Islet of Langerhans (tissue), 1 donor: ENCODE measurements around the gene AGPAT1.
A peak's percentile ranks its signal among the peaks of the same experiment; 100 is the strongest.
"Not testable (repeated sequence)": the region's sequence is repeated elsewhere in the genome, so short reads cannot be mapped to it uniquely, and the experiment has no call there.

Experiments used
- FAIRE-seq: peaks from one replicate; lab custom pipeline; 2011; peaks lifted over from hg19 to GRCh38; lab: Jason Lieb, UNC

AGPAT1 gene

DNA sequence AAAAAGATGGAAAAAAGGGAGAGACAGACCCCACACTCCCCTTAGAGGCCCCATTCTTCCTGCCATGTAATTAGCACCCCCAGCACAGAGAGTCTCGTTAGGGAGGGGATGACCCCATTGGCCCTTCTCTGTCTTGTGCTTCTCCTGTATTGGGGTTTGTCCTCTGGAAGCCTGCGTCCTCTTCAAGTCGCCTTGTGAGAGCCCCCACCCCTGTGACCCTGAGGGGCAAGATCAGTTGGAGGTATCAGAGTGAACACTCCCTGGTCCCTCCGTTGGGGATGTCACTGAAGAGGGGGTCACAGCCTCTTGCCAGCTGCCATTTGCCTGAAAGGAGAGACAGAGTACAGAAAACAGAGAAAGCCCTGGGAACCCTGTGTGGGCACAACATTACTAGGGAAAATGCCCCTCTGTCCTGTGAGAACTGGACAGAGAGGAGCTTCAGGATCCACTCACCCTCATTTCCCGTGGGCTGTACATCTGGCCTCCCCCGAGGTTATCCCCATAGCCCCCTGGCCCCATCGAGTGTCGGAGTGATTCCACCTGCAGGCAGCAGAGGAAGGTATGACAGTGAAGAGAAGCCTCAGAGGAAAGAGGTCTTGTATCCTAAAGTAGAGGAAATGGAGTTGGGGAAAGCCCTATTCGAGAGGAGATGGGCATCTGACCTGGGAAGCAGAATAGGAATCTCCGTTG, 10.4 kb upstream of the AGPAT1 start:
- FAIRE-seq, result not testable (repeated sequence)

DNA sequence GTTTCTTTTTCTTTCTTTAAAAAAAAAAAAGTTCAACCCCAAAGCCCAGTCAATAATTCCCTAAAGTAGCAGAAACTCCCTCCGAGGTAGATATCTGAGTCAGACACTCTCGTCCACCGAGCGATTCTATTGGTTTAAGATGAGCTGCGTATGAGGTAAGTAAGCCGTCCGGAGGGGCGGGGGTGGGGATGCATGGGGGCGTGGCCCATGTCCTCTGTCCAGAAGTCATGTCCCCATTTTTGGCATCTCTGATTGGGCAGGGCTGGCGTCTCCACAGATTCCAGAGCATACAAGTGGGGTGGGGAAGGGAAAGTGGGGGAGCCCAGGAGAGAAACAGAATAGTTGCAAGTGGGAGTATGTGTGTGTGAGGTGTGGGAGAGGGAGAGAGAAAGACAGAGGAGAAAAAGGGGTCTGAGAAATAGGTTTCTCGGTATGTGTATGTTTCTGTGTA, 9.8 kb upstream of the AGPAT1 start:
- FAIRE-seq, result not testable (repeated sequence)

DNA sequence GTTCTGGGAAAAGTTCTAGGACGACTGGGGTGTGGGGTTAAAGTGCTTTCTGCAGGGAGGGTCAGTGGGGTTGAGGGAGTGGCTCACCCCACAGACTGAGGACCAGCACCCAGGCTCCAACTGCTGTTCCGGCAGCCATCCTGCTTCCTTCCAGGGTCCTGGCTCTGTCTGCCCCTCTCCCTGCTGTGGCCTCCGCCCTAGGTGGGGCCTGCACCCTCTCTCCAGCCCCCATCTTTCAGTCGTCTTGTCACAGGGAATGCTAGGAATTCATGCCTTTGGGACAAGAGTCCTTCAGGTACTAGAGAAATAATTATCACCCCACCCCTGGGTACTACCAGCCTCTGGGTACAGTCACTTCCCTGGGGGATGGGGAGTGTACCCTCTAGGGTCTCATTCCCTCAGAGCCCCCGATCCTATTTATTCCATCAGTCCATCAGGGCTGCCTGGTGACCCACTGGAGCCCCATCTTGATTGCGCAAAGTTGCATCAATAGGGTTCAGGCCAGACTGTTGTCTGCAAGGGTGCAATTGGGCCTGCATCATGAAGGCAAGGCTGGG, 8.3 kb upstream of the AGPAT1 start, which contains the start of gene AGER:
Gene AGER, minus strand, starts transcription at position 170 of the 557 bp plus-strand sequence. Its CDS starts 31 bp downstream, at position 139.
- no peak for FAIRE-seq

DNA sequence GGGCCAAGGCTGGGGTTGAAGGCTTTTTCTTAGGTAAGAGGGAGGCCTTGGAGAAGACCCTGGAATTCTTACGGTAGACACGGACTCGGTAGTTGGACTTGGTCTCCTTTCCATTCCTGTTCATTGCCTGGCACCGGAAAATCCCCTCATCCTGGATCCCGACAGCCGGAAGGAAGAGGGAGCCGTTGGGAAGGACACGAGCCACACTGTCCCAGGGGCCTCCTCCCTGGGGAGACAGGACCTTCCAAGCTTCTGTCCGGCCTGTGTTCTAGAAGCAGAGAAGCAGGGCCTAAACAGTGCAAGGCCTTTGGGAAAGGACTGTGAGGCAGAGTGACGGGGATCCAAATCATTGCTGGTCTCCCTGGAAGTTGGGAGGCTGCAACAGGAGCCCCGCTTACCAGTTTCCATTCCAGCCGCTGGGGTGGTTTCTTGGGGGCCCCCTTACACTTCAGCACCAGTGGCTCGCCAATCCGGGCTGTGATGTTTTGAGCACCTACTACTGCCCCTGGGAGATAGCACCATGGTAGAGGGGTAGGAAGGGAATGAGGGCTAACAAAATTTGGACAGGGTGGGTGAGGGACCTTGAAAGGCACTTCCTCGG, 7.7 kb upstream of the AGPAT1 start:
- FAIRE-seq, result no peak

DNA sequence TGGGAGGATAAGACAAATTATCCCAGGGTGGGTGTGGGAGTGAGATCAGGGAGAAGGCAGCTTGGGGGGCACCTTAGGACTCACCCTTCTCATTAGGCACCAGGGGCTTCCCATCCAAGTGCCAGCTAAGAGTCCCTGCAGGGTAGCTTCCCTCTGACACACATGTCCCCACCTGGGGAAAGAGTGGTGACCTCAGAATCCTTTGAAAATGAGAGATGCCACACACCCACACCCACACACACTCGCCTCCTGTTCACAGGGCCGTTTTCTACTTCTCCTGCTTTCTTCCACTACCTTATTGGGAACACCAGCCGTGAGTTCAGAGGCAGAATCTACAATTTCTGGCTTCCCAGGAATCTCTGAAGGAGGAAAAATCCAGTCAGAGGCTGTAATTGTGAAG, 7.1 kb upstream of the AGPAT1 start:
- no peak for FAIRE-seq

DNA sequence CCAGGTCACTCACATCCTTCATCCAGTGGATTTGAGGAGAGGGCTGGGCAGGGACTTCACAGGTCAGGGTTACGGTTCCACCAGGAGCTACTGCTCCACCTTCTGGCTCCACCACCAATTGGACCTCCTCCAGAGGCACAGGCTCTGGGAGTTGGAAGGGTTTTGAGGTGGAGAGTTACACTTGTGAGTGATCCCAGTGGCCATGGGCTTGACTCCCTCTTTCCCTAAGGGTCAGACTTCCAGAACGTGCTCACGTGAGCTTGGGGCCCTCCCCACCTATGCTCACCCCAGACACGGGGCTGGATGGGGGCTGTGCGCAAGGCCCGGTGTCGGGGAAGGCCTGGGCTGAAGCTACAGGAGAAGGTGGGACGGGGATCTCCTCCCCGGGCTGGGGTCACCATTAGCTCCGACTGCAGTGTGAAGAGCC, 6.7 kb upstream of the AGPAT1 start:
- no peak for FAIRE-seq

DNA sequence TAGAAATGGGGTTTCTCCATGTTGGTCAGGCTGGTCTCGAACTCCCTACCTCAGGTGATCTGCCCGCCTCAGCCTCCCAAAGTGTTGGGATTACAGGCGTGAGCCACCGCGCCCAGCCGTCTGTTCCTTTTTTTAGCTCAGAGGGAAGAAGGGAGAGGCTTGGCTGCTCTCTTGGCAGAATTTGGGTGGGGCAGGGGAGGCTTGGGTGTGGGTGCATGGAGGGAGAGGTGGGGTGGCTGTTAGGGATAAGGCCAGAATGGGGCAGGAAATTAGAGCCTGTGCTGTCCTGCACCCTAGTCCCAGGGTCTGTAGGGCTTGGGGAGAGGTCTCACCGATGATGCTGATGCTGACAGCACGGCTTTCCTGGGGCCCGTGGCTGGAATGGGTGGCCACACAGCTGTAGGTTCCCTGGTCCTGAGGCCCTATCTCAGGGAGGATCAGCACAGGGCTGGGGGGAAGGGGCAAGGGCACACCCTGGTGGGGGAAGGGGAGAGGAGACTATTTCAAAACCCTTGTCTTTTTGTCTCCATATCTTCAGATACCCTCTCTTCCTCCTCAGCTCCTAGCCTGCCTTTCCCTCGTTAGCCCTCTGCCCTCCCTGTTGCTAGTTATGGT, 6.1 kb upstream of the AGPAT1 start:
- no peak for FAIRE-seq

DNA sequence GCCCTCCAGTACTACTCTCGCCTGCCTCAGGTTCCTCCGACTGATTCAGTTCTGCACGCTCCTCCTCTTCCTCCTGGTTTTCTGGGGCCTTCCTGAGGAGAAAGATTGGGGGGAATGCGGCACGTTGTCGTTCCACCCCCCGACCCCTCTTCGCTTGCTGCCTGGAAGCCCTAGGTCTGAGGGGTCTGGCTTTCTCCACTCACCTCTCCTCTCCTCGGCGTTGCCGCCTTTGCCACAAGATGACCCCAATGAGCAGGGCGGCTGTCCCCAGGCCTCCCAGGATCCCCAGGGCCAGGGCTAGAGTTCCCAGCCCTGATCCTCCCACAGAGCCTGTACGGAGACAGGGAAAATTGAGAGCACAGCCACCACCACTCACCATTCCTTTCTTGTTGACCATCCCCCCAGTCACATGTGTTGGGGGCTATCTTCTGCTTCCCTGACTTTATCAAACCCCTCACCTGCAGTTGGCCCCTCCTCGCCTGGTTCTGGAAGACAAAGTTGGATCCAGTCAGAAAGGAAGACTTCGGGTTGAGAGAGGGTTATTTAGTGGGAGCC, 5.3 kb upstream of the AGPAT1 start:
- FAIRE-seq, result no peak

DNA sequence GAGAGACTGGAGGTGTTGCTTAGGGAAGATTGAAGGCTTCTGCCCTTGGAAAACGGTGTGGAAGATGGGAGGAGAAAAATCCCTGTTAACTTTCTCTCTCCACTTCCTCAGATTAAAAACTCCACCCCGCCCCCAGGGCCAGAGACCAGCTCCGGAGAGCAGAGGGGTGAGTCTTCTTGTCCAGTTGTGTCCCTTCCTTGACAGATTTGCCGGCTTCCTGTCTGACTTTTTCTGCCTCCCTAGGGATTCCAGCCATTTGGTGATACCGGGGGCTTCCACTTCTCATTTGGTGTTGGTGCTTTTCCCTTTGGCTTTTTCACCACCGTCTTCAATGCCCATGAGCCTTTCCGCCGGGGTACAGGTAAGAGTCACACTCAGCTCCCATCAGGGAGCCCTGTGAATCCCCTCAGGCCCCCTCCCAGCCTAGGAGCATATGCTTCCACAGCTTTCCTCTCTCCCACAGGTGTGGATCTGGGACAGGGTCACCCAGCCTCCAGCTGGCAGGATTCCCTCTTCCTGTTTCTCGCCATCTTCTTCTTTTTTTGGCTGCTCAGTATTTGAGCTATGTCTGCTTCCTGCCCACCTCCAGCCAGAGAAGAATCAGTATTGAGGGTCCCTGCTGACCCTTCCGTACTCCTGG, 4.0 kb upstream of the AGPAT1 start:
- FAIRE-seq, result no peak

DNA sequence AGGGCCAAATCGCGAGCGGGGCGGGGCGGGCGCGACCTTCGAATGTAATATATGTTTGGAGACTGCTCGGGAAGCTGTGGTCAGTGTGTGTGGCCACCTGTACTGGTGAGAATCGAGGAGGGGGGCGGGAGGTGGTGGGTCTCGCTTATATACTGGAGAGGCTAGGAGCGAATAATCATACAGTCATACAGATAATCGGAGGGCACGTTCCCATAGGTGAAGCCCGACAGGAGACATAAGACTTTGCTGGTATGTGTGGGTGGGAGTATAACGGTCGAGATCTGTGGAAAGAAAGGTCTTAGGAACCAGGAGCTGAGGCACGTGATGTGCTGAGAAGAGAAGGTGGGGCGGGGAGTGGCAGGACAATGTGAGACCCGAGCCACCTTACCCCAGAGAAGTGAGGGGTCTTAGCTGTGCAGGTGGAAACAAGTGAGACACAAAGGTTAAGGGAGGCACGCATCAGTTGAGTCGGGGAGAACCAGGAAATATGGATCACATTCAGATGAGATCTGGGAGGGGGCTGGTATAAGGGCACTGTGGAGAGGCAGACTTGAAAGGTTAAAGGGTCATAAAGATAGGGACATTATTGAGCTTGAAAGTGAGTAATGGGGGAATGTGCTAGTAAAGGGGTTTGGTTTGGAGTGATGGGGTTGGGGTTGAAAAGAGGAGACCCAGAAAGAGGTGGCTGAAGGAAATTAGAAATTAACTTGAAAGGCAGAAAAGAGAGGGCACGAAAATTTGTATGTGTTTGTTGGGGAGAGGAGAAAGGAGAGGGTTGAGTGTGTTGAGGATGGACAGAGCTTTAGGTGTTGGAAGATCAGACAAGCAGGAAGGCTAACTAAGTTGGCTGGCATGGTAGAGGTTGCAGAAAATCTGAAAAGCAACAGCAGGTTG, 2.9 kb upstream of the AGPAT1 start:
- no peak for FAIRE-seq

DNA sequence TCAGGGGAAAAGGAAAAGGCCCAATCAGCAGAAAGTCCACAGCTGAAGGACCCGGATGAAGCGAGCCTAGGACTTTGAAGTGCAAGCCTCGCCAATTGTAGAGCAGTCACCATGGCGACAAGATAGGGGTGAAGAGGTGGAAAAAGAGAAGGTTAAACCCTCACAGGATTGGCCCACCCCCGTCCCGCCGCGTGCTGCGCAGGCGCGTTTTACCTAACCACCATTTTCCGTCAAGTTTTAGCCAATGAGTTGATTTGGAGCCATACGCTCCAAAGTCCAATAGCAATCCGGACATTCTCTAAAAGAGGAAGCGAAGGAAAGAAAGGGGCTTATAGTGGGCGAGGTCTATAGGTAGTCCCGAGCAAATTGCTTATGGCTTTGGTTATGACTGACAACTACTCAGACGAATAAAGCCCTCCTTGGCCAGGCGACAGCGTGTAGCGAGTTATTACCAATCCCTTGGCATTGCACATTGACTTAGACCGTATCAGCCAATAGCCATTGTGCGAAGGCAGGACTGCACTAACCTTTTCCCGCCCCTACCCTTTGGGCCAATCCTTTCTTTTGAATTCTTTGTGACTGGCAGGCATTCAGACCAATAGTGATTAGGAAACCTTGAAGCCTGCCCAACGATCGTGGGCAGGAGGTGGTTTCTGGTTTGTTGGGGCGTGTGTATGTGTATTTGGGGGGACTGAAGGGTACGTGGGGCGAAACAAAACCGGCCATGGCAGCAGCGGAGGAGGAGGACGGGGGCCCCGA, 2.1 kb upstream of the AGPAT1 start, which contains the start of gene RNF5:
Gene RNF5, plus strand, starts transcription at position 618 of the 759 bp plus-strand sequence. Its CDS starts 107 bp downstream, at position 725.
- FAIRE-seq, result peak; percentile 98

DNA sequence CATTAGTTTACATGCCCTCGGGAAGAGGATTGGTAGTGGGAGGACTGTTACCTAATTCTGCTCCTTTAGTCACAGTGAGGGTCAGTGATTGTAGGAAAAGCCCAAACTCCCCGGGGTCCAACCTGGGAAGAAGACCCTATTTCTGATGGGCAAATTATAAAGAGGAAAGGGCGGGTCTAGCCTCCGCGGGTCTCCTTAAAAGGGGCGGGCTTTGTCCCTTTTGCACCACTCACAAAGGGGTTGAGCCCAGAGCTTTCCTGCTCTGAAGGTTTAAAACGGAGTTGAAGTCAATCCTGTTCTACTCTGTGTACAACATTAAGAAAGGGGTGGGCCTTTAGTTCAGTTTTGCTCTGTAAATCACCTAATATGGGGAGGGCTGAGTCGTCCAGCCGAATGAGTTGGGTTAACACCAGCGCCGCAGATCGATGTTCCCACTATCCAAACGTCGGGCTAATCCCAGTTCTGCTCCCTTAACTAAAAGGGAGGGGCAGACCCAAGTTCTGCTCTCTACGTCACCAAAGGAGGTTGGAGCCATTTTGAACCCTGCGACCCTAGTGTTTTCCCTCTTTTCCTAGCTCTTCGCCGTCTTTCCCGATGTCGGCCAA, 1.4 kb upstream of the AGPAT1 start:
- FAIRE-seq, result no peak

DNA sequence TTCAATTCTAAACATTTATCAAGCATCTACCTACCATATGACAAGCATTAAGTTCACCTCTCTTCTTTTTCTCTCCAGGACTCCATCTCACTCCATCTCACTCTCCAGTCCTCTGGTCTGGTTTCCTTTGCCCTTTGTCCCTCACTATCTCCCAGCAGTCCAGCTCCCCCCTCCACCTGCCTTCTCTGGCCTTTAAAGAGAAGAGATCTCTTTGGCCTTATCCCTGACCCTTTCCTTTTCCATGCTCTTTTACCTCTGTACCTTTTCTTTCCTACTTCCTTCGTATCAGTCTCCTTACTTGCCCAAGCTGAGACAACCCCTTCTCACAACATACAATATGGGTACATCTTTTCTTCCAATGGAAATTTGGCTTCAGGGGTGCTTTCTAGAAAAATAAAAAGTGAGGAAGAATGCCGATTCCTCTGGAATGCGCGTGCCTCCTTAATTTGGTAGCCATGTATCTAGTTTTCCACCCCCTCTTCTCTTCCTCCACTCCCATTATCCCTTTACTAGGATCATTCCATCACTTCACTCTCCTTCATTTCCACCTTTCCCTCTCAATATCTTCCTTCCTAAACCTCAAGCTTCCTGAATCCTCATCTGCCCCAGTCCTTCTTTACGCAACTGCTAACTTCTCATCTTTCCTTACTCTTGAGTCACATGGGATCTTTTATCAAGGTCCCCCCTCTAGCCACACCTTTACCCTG, 745 bp upstream of the AGPAT1 start:
- FAIRE-seq, result no peak

DNA sequence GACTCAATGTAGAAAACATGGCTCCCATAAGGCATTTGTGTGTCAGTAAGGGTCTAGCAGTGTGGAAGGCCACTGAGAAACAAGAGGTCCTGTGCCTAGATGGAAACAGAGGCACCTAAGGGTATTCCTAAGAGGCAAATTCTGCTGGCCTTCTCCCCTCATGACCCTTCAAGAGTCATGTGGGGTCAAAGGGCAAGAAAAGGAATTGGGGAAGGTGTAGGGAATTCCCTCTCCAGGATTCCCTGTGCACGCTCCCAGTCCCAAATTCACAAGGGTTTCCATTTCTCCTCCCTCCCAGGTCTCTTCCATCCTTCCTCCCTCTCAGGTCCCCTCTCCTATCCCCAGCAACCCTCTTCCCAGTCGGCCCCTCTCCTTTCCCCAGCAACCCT, 568 bp downstream of the AGPAT1 start:
- FAIRE-seq, result no peak

DNA sequence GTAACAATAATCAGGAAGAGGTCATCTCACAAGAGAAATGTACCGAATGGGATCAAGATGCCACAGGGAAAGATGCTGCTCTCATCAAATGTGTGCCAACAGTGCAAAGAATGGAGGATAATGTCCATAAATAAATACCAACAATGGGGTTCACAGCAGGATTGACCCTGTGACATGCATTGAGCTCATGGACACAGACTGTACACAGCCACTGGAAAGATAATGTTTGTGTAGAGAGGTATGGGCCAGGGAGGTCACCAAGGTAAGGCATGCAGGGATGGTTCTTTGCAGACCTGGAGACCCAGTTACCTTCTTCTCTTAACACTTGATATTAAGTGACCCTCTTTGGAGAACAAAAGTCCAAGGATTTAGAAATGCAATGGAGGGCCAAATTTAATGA, 1.5 kb downstream of the AGPAT1 start:
- FAIRE-seq, result no peak

DNA sequence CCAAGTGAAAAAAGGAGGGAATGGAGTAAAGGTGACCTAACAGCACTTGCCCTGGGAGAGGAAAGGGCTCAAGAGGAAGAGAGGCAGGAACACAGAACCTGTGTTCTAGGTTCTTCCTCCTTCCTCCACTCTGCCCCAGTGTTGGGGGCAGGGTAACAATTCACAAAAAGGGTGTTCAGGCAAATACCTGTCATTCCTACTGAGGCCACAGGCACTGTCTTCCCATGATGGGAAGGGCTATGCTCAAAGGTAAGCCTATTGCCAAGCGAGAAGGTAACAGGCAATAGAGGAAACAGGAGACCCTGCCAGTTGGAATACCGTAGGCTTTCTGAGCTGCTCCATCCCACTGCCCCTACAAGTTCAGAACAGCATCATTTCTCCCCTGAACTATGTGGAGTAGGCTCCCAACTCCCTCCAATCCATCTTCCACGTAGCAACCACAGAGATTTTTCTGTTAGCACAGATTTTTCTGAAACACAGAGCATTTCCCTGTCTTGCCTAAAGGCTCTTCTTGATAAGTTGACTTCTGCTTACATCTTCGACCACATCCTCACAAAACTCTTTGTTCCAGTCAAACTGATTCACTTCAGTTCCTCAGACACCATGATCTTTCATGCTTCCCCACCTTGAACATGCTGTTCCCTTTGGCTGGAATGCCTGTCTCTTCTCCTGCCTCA, 2.7 kb downstream of the AGPAT1 start:
- no peak for FAIRE-seq

DNA sequence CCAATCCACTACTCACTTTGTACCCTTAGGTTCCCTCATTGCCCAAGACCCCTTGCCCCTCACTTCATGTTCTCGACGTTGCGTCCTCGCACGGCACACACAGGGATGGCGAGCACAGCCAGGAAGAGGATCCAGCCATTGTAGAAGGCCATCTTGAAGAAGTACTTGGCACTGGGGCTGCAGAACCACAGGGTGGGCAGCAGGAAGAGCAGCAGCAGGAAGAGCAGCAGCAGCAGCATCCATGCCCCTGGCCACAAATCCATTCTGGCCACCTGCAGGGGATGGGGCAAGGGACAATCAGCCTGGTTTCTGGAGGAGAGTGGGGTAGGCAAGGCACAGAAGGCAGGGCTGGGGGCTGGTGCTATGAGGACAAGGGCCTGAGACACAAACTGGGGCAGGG, 4.7 kb downstream of the AGPAT1 start:
- no peak for FAIRE-seq

DNA sequence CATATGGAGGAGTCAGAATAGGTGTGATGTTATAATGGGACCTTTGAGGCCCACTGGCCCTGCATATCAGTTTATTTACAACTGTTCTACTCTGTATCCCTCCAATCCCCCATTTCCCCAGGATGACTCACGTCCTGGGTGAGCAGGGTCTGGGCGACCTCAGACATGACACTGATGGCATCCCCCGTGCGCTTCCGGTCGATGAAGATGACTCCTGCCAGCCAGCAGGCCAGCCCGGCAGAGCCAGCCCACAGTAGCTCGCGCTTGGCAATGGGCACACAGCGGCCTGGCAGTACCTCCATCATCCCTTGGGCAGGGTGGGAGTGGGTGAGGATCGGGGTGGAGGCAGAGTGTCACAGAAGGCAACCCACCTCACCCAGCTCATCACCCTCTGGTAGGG, 5.6 kb downstream of the AGPAT1 start:
- no peak for FAIRE-seq
